GM18951 (cell line): ENCODE measurements around the gene ZNF609.
"Not testable (repeated sequence)": the region's sequence is repeated elsewhere in the genome, so short reads cannot be mapped to it uniquely, and the experiment has no call there.

Experiments
- POLR2A ChIP-seq: IDR thresholded peaks from 4 replicates; pipeline ENCODE4 v1.6.1; 2011; ENCODE audit warnings: mild to moderate bottlenecking; ENCODE audit not compliant: insufficient read length, insufficient read depth; ENCODE audit errors: extremely low read depth
- in situ Hi-C: fragments of 300-500 bp; cut with MboI; formaldehyde crosslinking; loops from one replicate; pipeline ENCODE4 v1.12.0; 2022; ENCODE audit warnings: low sequenced_read_pairs, mixed read lengths, inconsistent platforms; ENCODE audit not compliant: unreplicated experiment

ZNF609 gene

GRCh38 chr15:64640146-64640871 is 179.9 kb downstream of the ZNF609 start:
- TF ChIP-seq POLR2A: no peak
- in situ Hi-C loops: no loop called here

GRCh38 chr15:64642875-64643274 is 182.5 kb downstream of the ZNF609 start:
- no peak for TF ChIP-seq POLR2A
- in situ Hi-C loops: no loop called here

- in situ Hi-C loops: no loop called here
- no peak for TF ChIP-seq POLR2A
These were observed 183.3 kb downstream of the ZNF609 start for GRCh38 chr15:64643685-64644084.

GRCh38 chr15:64644811-64645210 is 184.4 kb downstream of the ZNF609 start:
- in situ Hi-C loops: not testable (repeated sequence)

- TF ChIP-seq POLR2A: no peak
- in situ Hi-C loops: no loop called here
These were observed 185.6 kb downstream of the ZNF609 start for GRCh38 chr15:64645995-64646394.

GRCh38 chr15:64647367-64647766 is 187.0 kb downstream of the ZNF609 start:
- no peak for TF ChIP-seq POLR2A

GRCh38 chr15:64650552-64650951 is 190.2 kb downstream of the ZNF609 start:
- in situ Hi-C loops: no loop called here
- no peak for TF ChIP-seq POLR2A

More at GRCh38 chr15:64647367-64647766, 187.0 kb downstream of the ZNF609 start:
- in situ Hi-C loops: no loop called here

GRCh38 chr15:64651601-64652191 is 191.3 kb downstream of the ZNF609 start:
- in situ Hi-C loops: no loop called here
- no peak for TF ChIP-seq POLR2A

GRCh38 chr15:64653757-64654156 is 193.4 kb downstream of the ZNF609 start:
- in situ Hi-C loops: no loop called here
- no peak for TF ChIP-seq POLR2A

GRCh38 chr15:64656508-64656907 is 196.1 kb downstream of the ZNF609 start:
- in situ Hi-C loops: no loop called here
- no peak for TF ChIP-seq POLR2A

- in situ Hi-C loops: no loop called here
- no peak for TF ChIP-seq POLR2A
These were observed 204.8 kb downstream of the ZNF609 start for GRCh38 chr15:64665179-64665578.

GRCh38 chr15:64667736-64668161 is 207.4 kb downstream of the ZNF609 start:
- in situ Hi-C loops: no loop called here
- TF ChIP-seq POLR2A: no peak

- in situ Hi-C loops: no loop called here
These were observed 213.5 kb downstream of the ZNF609 start for GRCh38 chr15:64673866-64674265.

GRCh38 chr15:64678126-64678819 is 217.9 kb downstream of the ZNF609 start:
- in situ Hi-C loops: loop anchor here (25.0 kb wide), 1 partner anchor 466 kb away; no protein-coding TSS in a partner anchor
- TF ChIP-seq POLR2A: no peak

More at GRCh38 chr15:64673866-64674265, 213.5 kb downstream of the ZNF609 start:
- TF ChIP-seq POLR2A: no peak
